GM10266 (cell line): ENCODE measurements around the gene RGS7.

Experiments used
- DNase-seq: peaks from one replicate; pipeline ENCODE4 v3.0.0; 2012; ENCODE audit errors: extremely low spot score
- TF ChIP-seq, protein P1 (sequence below): IDR thresholded peaks from 2 replicates; pipeline ENCODE4 v1.5.1; 2012; ENCODE audit warnings: mild to moderate bottlenecking, low read depth; ENCODE audit not compliant: control insufficient read depth, insufficient read depth; ENCODE audit errors: missing control alignments

Gene RGS7

DNA sequence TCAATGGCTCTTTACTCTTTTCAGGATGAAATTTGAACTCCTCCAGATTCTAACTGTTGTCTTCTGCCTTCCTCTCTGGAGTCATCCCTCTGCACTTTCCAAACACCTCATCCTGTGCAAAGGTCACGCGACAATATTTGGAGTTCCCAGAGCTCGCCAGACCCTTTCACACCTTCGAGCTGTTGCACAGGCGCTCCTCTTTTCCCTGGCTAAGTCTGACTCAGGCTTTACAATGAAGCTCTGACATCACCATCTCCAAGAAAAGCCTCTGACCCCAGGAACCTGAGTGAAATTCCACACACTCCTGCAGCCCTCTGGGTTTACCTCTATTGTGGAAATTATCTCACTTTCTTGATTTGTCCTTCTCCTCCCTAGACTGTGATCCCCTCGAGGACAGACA, 270.3 kb downstream of the RGS7 start:
- TF ChIP-seq, protein P1, sequence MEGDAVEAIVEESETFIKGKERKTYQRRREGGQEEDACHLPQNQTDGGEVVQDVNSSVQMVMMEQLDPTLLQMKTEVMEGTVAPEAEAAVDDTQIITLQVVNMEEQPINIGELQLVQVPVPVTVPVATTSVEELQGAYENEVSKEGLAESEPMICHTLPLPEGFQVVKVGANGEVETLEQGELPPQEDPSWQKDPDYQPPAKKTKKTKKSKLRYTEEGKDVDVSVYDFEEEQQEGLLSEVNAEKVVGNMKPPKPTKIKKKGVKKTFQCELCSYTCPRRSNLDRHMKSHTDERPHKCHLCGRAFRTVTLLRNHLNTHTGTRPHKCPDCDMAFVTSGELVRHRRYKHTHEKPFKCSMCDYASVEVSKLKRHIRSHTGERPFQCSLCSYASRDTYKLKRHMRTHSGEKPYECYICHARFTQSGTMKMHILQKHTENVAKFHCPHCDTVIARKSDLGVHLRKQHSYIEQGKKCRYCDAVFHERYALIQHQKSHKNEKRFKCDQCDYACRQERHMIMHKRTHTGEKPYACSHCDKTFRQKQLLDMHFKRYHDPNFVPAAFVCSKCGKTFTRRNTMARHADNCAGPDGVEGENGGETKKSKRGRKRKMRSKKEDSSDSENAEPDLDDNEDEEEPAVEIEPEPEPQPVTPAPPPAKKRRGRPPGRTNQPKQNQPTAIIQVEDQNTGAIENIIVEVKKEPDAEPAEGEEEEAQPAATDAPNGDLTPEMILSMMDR = no peak
- no peak for DNase-seq

DNA sequence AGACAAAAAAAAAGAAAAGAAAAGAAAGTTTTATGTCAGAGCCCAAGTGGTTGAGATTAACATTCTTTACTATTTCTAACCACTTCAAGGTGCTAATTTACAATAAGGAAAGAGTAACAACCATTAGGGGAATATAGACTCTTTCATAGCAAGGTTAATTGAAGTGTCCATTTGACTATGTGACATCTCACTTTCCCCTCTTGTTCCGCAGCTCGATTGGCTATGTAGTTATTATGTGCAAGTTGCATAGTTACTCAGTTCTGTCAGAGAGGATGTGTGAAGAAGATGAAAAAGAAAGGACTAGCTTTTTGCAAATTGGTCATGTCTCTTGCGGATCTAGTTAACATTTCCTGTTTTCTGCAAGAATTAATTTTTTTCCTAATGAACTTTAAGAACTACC, 273.7 kb downstream of the RGS7 start:
- DNase-seq = no peak
- TF ChIP-seq, protein P1 = no peak

DNA sequence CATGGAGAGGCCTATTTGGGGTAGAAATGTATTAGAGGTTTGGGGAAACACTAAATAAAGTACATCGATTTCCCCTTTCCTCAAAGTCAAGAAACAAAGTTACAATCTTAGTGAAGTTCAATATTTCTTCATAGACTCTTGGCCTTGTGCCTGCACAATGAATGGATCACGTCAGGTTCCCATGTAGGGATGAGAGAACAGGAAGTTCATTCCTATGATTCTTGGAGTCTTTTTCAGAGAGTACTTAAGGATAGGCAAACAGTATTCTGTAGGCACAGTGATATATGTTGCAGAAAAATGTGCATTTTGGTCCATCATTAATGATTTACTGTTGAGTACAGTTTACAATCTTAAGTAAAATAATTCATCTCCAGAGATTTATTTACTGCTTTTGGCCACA, 275.5 kb downstream of the RGS7 start:
- TF ChIP-seq, protein P1 = no peak
- no peak for DNase-seq

DNA sequence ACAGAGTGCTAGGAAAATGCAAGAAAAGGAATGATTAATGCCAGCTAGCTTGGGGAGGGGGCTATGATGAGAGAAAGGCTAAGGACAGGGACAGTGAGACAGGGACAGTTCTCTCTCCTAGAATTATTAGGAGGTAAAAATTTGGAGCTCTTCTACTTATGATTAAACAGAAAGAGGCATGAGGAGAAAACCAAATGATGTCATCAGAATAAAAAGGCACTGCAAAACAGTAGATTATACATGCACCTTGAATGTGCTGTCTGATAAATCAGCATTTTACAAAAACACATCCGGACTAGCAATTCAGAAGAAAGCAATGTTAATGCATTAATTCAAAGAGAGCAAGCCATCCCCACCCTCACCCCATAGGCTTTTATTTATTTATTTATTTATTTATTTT, 277.5 kb downstream of the RGS7 start:
- no peak for DNase-seq
- TF ChIP-seq, protein P1 = no peak

DNA sequence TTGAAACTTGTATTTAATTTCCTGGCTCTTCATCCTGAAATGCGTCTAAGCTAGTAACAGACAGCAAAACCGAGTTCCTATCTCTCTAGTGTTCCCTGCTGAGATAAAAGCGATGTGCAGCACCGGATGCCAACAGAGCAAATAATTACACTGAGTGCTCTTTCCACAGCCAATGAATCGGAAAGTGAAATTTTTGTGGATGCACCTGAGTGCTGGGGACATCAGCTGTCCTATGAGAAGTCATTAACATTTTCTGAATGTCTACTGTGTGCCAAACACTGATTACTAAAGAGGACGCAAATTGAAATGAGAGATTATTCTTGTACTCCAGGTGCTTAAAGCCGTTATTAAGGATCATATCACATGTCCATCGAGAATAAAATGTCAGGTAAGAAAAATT, 278.0 kb downstream of the RGS7 start:
- TF ChIP-seq, protein P1 = no peak
- DNase-seq = no peak

DNA sequence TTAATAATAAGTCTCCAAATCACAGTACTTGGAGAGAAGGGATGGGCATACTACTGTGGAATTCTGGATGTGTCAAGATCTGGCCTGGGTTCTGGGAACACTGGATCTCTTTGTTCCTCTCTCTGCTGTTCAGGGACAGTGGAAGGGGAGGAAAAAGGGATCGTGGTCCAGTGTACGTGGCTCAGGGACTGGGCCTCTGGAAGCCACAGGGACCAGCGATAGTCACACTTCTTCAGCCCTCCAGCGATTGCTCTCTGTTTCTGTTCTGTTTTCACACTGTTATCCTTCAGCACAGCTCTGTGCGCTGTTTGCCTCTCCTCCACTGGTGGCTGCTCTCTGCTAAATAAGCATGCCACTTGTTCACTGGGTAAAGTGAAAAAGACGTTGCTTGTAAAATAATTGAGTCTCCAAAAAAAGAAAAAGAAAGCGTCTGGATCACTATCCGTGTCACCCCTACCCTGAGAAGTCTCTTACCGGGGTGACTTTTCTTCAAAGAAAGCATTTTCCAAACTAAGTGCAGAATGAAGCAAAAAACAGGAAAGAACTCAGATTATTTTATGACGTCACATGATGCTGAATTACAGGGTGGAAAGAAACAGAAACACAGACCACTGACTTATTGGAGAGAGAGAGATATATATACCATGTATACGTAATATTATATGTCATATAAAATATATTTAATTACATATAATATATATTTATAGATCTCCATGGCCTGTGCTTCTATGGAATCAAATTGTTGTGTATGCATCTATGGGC, 279.4 kb downstream of the RGS7 start:
- no peak for DNase-seq
- TF ChIP-seq, protein P1 = no peak

DNA sequence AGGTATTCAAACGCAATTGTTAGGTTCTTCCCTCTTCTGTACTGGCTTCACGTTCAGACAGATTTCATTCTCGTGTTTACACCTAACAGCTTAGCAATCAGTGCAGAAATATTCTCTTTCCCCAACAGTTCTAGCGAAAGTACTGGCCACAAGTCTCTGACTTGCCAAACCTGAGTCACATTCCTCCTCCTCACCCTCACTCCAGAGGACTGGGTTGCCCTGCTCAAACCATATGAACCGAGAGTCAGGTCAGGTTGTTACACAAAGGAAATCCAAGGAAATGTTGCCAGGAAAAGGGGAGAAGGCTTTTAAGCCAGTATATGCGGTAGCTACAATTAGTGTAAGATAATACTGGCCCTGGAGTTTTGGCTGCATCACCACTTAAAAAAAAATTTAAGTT, 282.5 kb downstream of the RGS7 start:
- TF ChIP-seq, protein P1 = no peak
- no peak for DNase-seq
